ENCODE measurements around the gene DNAJC17. TPM values are rescaled to one million over a fixed set of nuclear protein-coding genes. Genes with fewer than 3 reads are reported as not detected.
A peak's percentile ranks its signal among the peaks of the same experiment; 100 is the strongest.

The DNAJC17 gene
- total RNA-seq, 1 donor from 2014 or later, result 15.5 TPM

DNA sequence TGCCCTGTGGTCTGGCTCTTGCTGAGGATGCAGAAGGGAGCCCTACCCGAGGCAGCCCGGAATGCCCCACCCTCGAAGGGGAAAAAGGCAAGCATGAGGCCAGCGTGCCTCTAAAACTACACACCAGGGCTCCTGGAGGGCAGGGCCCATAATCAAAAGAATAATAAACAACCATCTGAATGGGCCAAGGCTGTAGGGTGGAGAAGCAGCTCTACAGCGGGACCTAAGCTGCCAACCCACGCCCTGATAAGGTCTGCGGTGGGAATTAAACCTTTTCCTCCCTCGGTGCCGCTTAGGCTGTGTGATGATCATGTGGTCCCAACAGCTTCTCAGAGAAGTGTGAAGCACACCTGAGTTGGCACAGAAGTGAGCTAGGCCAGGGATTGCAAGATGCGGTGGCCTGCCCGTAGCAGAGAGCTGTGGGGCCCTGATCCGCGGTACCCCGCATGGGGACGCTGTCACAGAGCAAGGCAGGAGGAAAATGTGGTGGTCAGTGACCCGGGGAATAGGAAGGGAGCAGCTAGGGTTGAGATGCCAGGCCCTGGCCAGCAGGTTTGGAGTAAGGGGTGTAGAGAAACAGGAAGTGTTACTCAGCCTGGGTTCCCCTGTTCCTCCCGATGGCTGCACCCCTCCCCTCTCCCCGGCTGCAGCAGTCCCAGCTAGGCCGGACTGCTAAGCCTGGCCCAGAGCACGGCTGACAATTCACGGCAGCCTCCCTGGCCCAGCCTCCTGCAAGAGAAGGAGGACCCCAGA lies 38.6 kb downstream of the DNAJC17 start:
- FAIRE-seq (no peak), DNase-seq (ENCODE audit: low spot score in 2 of 2) (no peak)

GRCh38 chr15:40767838-40768500 lies 39.3 kb downstream of the DNAJC17 start:
- FAIRE-seq, result no peak
- DNase-seq (ENCODE audit: low spot score in 2 of 2), result no peak

GRCh38 chr15:40766906-40767837 lies 40.1 kb downstream of the DNAJC17 start:
- no peak for FAIRE-seq
- DNase-seq (ENCODE audit: low spot score in 2 of 2), result no peak

- DNase-seq (ENCODE audit: low spot score in 2 of 2) (no peak), FAIRE-seq (no peak)
Measured at GRCh38 chr15:40766194-40766815, 41.0 kb downstream of the DNAJC17 start.

- no peak for DNase-seq (ENCODE audit: low spot score in 2 of 2)
- FAIRE-seq, result no peak
Measured at GRCh38 chr15:40764629-40765103, 42.6 kb downstream of the DNAJC17 start.

GRCh38 chr15:40763801-40764628 lies 43.3 kb downstream of the DNAJC17 start, which contains the start of gene GCHFR:
Gene GCHFR (plus strand): TSS chr15:40764068. CDS start chr15:40764181, 113 bp downstream.
- FAIRE-seq, result no peak
- peak; percentile 69 to 80 for DNase-seq (ENCODE audit: low spot score in 2 of 2)

DNA sequence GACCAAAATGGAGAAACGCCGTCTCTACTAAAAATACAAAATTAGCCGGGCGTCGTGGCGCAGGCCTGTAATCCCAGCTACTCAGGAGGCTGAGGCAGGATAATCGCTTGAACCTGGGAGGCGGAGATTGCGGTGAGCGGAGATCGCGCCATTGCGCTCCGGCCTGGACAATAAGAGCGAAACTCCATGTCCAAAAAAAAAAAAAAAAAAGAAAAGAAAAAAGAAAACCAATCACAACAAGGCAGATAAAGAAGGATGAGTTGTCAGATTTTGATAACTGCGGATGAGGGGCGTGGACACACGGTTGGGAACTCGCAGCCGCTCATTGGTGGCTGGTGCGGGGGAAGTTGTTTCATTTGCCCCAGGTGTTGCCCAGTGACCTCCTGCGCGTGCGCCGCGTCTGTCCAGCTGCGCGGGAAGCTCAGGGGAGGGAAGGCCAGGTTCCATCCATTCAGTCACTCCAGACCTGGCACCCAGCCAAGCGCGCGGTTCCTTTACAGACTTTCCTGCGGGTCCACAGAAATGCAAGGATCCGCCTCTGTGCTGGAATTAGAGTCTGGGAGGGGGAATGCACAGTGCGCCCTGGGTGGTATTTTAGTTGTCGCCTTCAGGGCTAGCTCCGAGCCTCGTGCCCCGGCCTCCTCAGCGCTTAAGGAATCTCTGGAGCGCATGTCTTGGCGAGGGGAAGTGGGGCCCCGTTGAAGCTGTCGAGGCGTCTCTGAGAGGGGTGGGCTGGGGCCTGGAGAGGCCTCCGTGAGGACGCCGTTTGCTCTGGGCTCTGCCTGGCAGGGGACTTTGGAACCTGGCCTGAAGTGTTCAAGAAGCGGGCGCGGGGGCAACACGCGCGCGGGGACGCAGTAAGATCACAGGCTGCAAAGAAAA lies 44.1 kb downstream of the DNAJC17 start:
- no peak for FAIRE-seq
- peak in 1 of 2 donors; percentile 70 for DNase-seq (ENCODE audit: low spot score in 2 of 2)

DNA sequence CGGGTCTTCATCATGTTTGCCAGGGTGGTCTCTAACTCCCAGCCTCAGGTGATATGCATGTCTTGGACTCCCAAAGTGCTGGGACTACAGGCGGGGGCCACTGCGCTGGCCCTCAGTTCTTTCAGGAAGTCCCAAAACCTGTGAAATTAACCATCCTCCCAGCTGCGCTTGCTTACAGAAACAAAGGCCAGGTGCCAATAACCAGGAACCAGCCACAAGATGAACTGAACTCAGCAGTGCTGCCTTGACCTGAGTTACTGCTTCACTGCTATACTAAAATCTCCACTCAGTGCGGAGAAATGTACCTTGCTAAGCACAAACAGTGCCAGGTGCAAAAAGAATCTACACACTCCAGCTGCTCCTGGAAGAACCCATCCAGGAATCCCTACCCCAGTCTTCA lies 47.3 kb downstream of the DNAJC17 start:
- DNase-seq (ENCODE audit: low spot score in 2 of 2) (no peak), FAIRE-seq (no peak)

DNA sequence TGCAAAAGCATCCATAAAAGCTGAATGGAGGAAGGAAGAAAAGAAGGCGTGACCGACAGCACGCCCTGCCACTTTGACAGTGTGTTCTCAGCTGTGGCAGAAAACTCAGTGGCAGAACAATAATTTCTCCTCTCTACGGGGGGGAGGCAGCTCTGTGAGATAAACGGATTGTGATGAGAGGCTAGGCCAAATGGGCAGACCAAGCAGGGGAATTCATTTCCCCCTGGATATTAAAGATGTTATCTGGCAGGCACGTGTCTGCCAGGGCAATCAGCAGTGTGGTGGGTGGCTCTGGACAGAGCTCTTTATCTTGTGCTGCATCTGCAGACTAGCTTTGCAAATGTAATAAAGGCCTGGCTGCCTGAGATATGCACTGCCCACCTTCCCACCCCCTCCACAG lies 50.3 kb downstream of the DNAJC17 start:
- DNase-seq (ENCODE audit: low spot score in 2 of 2) (no peak), FAIRE-seq (no peak)

DNA sequence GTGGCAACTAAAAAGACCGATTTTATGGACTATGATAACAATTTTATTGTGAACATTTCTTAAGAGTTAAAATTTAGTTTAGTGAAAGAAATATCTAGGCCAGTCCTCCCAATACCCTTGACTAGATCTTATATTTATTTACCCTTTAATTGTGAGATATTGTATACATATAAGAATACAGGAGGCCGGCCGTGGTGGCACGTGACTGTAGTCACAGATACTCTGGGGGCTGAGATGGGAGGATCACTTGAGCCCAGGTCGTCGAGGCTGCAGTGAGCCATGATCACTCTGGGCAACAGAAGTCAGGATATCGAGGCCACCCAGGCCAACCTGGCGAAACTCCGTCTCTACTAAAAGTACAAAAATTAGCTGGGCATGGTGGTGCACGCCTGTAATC lies 51.5 kb downstream of the DNAJC17 start:
- DNase-seq (ENCODE audit: low spot score in 2 of 2) (no peak), FAIRE-seq (no peak)

DNA sequence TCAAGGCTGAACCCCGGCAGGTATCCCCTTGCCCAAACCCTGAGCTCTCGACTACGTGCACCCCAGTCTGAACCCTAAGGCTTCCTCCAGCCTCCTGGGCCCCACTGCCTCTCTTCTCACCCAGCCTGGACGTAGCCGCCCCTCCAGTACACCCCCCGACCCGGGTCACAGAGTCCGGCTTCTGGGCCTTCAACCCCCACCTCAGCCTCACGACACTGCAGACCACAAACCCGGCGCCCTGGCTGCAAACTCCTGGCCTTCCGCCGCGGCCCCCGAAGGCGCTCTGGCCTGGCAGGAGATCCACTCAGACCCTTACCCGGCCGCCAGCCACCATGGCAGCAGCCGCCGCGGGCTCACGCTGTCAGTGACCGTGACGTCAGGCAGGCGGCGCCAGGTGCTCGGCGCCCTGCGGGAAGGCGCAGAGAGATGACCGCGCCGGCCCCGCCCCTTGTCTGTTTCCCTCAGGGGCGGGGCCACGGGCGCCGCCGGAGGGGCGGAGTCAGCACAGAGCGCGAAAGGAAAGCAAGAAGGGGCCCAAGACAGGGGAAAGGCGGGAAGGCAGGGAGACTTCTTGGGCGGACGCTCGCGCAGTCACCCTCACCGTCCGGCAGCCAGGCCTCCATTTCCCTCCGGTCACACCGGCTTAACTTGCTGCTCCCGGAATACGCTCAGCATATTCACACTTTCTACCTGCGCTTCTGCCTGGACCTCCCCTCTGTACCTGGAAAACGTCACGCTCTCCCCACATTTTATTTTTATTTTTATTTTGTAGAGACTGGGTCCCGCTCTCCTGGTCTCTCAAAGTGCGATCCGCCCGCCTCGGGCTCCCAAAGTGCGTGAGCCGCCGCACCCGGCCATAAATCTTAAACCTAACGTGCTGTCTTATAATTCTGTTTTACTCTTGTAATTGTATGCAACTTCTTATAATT lies 52.1 kb downstream of the DNAJC17 start, which contains the start of gene RMDN3:
Gene RMDN3 (minus strand): TSS at position 372 of the 929 bp plus-strand sequence. CDS start 471 bp downstream, outside the sequence.
- DNase-seq (ENCODE audit: low spot score in 2 of 2), result peak; percentile 91 to 97
- no peak for FAIRE-seq

DNA sequence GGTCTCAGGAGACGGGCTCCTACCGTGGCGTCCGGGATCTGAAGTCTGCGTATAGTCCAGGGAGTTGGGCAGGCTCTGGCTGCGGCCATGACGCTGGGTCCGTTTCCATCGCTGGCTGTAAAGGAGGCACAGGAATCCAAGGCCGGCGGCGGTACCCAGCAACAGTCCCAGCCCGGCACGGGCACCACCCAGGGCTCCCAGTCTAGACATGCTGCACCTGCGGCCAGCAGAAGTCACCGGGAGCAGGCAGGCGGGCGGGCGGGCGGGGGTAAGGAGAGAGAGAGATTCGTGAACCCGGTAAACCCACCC lies 52.7 kb downstream of the DNAJC17 start:
- DNase-seq (ENCODE audit: low spot score in 2 of 2), result peak in 1 of 2 donors; percentile 30
- FAIRE-seq, result no peak

- FAIRE-seq (no peak), DNase-seq (ENCODE audit: low spot score in 2 of 2) (no peak)
Measured at GRCh38 chr15:40751745-40752144, 55.5 kb downstream of the DNAJC17 start.

DNA sequence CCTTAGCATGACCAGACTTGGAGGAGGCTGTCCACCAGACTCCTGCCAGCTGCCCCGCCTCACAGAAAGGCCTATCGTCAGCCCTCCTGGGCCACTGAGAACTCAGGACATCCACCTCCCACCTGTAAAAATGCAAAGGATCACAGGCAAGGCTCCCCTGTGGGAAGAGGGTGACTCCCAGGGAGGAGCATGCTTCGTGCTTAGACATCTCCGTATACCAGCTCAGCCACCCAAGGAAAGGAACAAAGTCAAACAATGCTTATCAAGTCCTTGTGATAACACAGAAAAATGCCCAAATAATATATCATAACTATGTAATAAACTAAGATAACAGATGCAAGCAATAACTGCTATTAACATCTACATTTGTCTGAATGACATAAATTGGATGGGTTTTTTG lies 56.4 kb downstream of the DNAJC17 start:
- FAIRE-seq (no peak), DNase-seq (ENCODE audit: low spot score in 2 of 2) (no peak)

- no peak for FAIRE-seq
Measured at GRCh38 chr15:40749151-40749630, 58.1 kb downstream of the DNAJC17 start.

GRCh38 chr15:40747685-40748631 lies 59.3 kb downstream of the DNAJC17 start:
- DNase-seq (ENCODE audit: low spot score in 2 of 2), result no peak

More at GRCh38 chr15:40749151-40749630, 58.1 kb downstream of the DNAJC17 start:
- no peak for DNase-seq (ENCODE audit: low spot score in 2 of 2)

More at GRCh38 chr15:40747685-40748631, 59.3 kb downstream of the DNAJC17 start:
- no peak for FAIRE-seq

All from frontal cortex (tissue), 4 donors.